ENCODE results near the gene HECTD2.

DNA sequence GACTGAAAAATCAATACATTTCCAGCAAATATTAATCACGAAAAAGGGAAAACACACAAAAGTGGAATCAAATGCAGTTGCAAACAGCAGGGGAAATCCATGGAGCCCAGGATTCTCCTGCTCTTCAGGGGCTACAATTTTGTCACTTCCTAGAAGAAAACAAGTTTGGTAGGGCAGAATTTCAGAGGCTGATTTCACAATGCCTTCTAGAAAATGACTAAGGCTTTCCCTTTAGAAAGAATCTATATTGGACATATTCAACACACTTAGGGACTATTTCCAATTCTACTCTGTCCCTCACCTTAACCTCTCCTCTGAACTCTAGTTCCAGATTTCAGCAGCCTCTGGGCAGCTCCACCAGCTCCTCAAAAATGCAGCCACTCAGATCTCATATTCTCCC is 111.3 kb downstream of the HECTD2 start:
- TF ChIP-seq, protein P1, sequence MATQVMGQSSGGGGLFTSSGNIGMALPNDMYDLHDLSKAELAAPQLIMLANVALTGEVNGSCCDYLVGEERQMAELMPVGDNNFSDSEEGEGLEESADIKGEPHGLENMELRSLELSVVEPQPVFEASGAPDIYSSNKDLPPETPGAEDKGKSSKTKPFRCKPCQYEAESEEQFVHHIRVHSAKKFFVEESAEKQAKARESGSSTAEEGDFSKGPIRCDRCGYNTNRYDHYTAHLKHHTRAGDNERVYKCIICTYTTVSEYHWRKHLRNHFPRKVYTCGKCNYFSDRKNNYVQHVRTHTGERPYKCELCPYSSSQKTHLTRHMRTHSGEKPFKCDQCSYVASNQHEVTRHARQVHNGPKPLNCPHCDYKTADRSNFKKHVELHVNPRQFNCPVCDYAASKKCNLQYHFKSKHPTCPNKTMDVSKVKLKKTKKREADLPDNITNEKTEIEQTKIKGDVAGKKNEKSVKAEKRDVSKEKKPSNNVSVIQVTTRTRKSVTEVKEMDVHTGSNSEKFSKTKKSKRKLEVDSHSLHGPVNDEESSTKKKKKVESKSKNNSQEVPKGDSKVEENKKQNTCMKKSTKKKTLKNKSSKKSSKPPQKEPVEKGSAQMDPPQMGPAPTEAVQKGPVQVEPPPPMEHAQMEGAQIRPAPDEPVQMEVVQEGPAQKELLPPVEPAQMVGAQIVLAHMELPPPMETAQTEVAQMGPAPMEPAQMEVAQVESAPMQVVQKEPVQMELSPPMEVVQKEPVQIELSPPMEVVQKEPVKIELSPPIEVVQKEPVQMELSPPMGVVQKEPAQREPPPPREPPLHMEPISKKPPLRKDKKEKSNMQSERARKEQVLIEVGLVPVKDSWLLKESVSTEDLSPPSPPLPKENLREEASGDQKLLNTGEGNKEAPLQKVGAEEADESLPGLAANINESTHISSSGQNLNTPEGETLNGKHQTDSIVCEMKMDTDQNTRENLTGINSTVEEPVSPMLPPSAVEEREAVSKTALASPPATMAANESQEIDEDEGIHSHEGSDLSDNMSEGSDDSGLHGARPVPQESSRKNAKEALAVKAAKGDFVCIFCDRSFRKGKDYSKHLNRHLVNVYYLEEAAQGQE (IDR thresholded peaks at IDR 0.05; ENCODE audit: borderline replicate concordance), result no peak
- TF ChIP-seq, protein P1 (CRISPR knock-in tag; IDR thresholded peaks at IDR 0.05; ENCODE audit: low read depth), result no peak
- TF ChIP-seq CHD2 (IDR thresholded peaks at IDR 0.05; ENCODE audit: low read depth, low read length) (no peak), LEF1 (IDR thresholded peaks at IDR 0.05) (no peak), YBX1 (IDR thresholded peaks at IDR 0.05) (no peak), NR2C2 (CRISPR knock-in tag; IDR thresholded peaks at IDR 0.05) (no peak), NR2C2 (tag; IDR thresholded peaks at IDR 0.05) (no peak), SP2 (IDR thresholded peaks at IDR 0.05; ENCODE audit: extremely low read depth, low read depth, low read length, poor library complexity, severe bottlenecking) (no peak), SP1 (CRISPR knock-in tag; IDR thresholded peaks at IDR 0.05) (no peak), ZNF431 (CRISPR knock-in tag; IDR thresholded peaks at IDR 0.05) (no peak), BRD4 (IDR thresholded peaks at IDR 0.05) (no peak)
- TF ChIP-seq, protein P2, sequence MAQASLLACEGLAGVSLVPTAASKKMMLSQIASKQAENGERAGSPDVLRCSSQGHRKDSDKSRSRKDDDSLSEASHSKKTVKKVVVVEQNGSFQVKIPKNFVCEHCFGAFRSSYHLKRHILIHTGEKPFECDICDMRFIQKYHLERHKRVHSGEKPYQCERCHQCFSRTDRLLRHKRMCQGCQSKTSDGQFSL (CRISPR knock-in tag; IDR thresholded peaks at IDR 0.05), result no peak
- TF ChIP-seq, protein P2 (tag; IDR thresholded peaks at IDR 0.05), result no peak
- TF ChIP-seq, protein P3, sequence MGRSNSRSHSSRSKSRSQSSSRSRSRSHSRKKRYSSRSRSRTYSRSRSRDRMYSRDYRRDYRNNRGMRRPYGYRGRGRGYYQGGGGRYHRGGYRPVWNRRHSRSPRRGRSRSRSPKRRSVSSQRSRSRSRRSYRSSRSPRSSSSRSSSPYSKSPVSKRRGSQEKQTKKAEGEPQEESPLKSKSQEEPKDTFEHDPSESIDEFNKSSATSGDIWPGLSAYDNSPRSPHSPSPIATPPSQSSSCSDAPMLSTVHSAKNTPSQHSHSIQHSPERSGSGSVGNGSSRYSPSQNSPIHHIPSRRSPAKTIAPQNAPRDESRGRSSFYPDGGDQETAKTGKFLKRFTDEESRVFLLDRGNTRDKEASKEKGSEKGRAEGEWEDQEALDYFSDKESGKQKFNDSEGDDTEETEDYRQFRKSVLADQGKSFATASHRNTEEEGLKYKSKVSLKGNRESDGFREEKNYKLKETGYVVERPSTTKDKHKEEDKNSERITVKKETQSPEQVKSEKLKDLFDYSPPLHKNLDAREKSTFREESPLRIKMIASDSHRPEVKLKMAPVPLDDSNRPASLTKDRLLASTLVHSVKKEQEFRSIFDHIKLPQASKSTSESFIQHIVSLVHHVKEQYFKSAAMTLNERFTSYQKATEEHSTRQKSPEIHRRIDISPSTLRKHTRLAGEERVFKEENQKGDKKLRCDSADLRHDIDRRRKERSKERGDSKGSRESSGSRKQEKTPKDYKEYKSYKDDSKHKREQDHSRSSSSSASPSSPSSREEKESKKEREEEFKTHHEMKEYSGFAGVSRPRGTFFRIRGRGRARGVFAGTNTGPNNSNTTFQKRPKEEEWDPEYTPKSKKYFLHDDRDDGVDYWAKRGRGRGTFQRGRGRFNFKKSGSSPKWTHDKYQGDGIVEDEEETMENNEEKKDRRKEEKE (IDR thresholded peaks at IDR 0.05; ENCODE audit: borderline replicate concordance in 1 of 2, control insufficient read depth in 1 of 2, low read depth in 2 of 2, low read length in 1 of 2), result no peak
- TF ChIP-seq, protein P4, sequence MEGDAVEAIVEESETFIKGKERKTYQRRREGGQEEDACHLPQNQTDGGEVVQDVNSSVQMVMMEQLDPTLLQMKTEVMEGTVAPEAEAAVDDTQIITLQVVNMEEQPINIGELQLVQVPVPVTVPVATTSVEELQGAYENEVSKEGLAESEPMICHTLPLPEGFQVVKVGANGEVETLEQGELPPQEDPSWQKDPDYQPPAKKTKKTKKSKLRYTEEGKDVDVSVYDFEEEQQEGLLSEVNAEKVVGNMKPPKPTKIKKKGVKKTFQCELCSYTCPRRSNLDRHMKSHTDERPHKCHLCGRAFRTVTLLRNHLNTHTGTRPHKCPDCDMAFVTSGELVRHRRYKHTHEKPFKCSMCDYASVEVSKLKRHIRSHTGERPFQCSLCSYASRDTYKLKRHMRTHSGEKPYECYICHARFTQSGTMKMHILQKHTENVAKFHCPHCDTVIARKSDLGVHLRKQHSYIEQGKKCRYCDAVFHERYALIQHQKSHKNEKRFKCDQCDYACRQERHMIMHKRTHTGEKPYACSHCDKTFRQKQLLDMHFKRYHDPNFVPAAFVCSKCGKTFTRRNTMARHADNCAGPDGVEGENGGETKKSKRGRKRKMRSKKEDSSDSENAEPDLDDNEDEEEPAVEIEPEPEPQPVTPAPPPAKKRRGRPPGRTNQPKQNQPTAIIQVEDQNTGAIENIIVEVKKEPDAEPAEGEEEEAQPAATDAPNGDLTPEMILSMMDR (IDR thresholded peaks at IDR 0.05 in 2 of 3, conservative IDR thresholded peaks at IDR 0.05 in 1 of 3; ENCODE audit: insufficient read depth in 2 of 3, low read depth in 1 of 3, low read length in 3 of 3), result no peak

Measured in K562 (cell line).